ENCODE measurements around the gene PRDM16. TPM values are rescaled to one million over a fixed set of nuclear protein-coding genes. Genes with fewer than 3 reads are reported as not detected.

Gene PRDM16
- polyA plus RNA-seq, 2 of the 4 experiments (the other 2 are of a cell fraction), result 0.03 to 0.35 TPM

DNA sequence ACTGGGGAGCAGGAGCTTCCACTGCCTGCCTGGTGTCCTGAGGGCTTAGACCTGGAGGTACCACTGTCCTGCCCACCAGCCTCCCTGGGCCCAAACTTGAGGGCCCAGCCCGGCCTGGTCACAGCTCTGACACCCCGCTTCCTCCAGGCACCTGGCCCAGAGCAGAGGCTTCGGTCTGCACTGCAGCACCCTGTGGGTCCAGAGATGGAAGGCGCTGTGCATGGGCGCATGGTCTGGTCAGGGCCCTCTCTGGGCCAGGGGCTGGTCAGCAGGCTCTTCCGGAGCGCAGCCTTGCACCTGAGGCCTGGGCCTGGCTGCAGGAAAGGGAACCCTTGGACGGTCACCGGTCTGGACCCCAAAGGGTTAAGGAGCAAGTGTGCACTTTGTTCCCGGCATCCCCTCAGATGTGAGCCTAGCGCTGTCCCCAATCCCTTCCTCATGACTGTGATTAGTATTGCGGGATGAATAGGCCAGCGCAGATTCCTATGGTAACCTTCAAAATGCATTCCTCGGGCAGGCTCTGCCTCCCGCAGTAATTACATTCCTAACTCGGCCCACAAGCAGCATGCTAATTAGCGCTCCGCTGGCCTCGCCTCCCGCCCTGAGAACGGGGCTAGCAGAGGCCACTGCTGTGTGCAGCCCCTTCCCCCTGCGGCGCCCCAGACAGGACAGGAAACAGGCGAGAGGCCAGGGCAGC lies 36.3 kb downstream of the PRDM16 start:
- H3K4me3 ChIP-seq, result no peak overlapping the region
- ATAC-seq (no peak), DNase-seq (ENCODE audit: low read depth in 1 of 2, low spot score in 1 of 2) (no peak), FAIRE-seq (no peak)
- H3K9me3 ChIP-seq, result no peaks in the 10 kb centered on the region
- TF ChIP-seq JUNB (IDR thresholded peaks at IDR 0.05) (no peak), CHD2 (IDR thresholded peaks at IDR 0.05; ENCODE audit: low read length, partially characterized antibody) (no peak), RAD21 (conservative IDR thresholded peaks at IDR 0.05 in 1 of 2, IDR thresholded peaks at IDR 0.05 in 1 of 2) (no peak), HOXB5 (CRISPR knock-in tag; IDR thresholded peaks at IDR 0.05) (no peak), TFCP2L1 (CRISPR knock-in tag; IDR thresholded peaks at IDR 0.05) (no peak), HOXA7 (CRISPR knock-in tag; IDR thresholded peaks at IDR 0.05) (no peak), MAZ (IDR thresholded peaks at IDR 0.05; ENCODE audit: borderline replicate concordance, low read depth, low read length) (no peak), NFE2L2 (conservative IDR thresholded peaks at IDR 0.05; ENCODE audit: low read length) (no peak), SREBF2 (IDR thresholded peaks at IDR 0.05) (no peak), FOSL2 (IDR thresholded peaks at IDR 0.05) (no peak), FOSL2 (CRISPR knock-in tag; IDR thresholded peaks at IDR 0.05) (no peak)
- H3K4me1 ChIP-seq, result no peaks in the 10 kb centered on the region
- ChIA-PET POLR2A (no interaction called here), CTCF (no interaction called here)
- H3K27ac ChIP-seq, result no peak overlapping the region
- WGBS (ENCODE audit: missing lambda C conversion rate), result 56% methylated on average over 13 of the region's 24 CpGs
- H3K4me2 ChIP-seq, result no peak overlapping the region

- no peak overlapping the region for H3K27ac ChIP-seq
- no peak overlapping the region for H3K4me3 ChIP-seq
- WGBS (ENCODE audit: missing lambda C conversion rate), result 63% methylated on average over 6 of the region's 8 CpGs
- H3K4me1 ChIP-seq, result no peaks in the 10 kb centered on the region
- H3K9me3 ChIP-seq, result no peaks in the 10 kb centered on the region
- DNase-seq (ENCODE audit: low read depth in 1 of 2, low spot score in 1 of 2) (no peak), FAIRE-seq (no peak), ATAC-seq (no peak)
- ChIA-PET CTCF (no interaction called here), POLR2A (no interaction called here)
- no peak overlapping the region for H3K4me2 ChIP-seq
- TF ChIP-seq MAZ (IDR thresholded peaks at IDR 0.05; ENCODE audit: borderline replicate concordance, low read depth, low read length), result no peak
- TF ChIP-seq, protein P1, sequence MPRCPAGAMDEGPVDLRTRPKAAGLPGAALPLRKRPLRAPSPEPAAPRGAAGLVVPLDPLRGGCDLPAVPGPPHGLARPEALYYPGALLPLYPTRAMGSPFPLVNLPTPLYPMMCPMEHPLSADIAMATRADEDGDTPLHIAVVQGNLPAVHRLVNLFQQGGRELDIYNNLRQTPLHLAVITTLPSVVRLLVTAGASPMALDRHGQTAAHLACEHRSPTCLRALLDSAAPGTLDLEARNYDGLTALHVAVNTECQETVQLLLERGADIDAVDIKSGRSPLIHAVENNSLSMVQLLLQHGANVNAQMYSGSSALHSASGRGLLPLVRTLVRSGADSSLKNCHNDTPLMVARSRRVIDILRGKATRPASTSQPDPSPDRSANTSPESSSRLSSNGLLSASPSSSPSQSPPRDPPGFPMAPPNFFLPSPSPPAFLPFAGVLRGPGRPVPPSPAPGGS (IDR thresholded peaks at IDR 0.05), result no peak
- TF ChIP-seq EHF (CRISPR knock-in tag; IDR thresholded peaks at IDR 0.05), result no peak
- no peak for TF ChIP-seq NR3C1 (IDR thresholded peaks at IDR 0.05)
- TF ChIP-seq FOSL2 (IDR thresholded peaks at IDR 0.05), result no peak
- TF ChIP-seq FOSL2 (CRISPR knock-in tag; IDR thresholded peaks at IDR 0.05), result no peak
- no peak for TF ChIP-seq HOXB5 (CRISPR knock-in tag; IDR thresholded peaks at IDR 0.05)
These were observed 37.2 kb downstream of the PRDM16 start for GRCh38 chr1:3106216-3106615.

GRCh38 chr1:3107201-3107600 lies 38.2 kb downstream of the PRDM16 start:
- DNase-seq (ENCODE audit: low read depth in 1 of 2, low spot score in 1 of 2), result no peak
- no peak for TF ChIP-seq JUNB (IDR thresholded peaks at IDR 0.05)
- TF ChIP-seq FOSL2 (IDR thresholded peaks at IDR 0.05), result no peak
- no peak for TF ChIP-seq FOSL2 (CRISPR knock-in tag; IDR thresholded peaks at IDR 0.05)
- no peak for TF ChIP-seq PHF8 (IDR thresholded peaks at IDR 0.05; ENCODE audit: borderline replicate concordance, low read depth)
- no peak for TF ChIP-seq NPAS2 (CRISPR knock-in tag; IDR thresholded peaks at IDR 0.05; ENCODE audit: borderline replicate concordance)
- TF ChIP-seq, protein P2, sequence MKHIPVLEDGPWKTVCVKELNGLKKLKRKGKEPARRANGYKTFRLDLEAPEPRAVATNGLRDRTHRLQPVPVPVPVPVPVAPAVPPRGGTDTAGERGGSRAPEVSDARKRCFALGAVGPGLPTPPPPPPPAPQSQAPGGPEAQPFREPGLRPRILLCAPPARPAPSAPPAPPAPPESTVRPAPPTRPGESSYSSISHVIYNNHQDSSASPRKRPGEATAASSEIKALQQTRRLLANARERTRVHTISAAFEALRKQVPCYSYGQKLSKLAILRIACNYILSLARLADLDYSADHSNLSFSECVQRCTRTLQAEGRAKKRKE (CRISPR knock-in tag; IDR thresholded peaks at IDR 0.05; ENCODE audit: low read depth), result no peak
- no peak for TF ChIP-seq TFCP2L1 (CRISPR knock-in tag; IDR thresholded peaks at IDR 0.05)
- TF ChIP-seq RARB (CRISPR knock-in tag; IDR thresholded peaks at IDR 0.05), result no peak
- no peak for TF ChIP-seq RNF2 (IDR thresholded peaks at IDR 0.05; ENCODE audit: borderline replicate concordance, low read depth)
- no peak for TF ChIP-seq HOXB5 (CRISPR knock-in tag; IDR thresholded peaks at IDR 0.05)
- no peak for ATAC-seq
- FAIRE-seq, result no peak
- 38% methylated on average over 7 of the region's 7 CpGs for WGBS (ENCODE audit: missing lambda C conversion rate)
- Histone ChIP-seq H3K4me3 (no peak overlapping the region), H3K9me3 (no peaks in the 10 kb centered on the region), H3K4me2 (no peak overlapping the region), H3K27ac (no peak overlapping the region), H3K4me1 (no peaks in the 10 kb centered on the region)
- POLR2A ChIA-PET, result no interaction called here
- CTCF ChIA-PET, result interaction anchor here (0.6 to 2.5 kb wide), 2 partner anchors 18 to 318 kb away, joined by 3 to 10 read pairs; no protein-coding TSS in a partner anchor

Measured in A549 (cell line).